NCI-H1694 treated with DMSO at 0.1 percent for 48 hours (cell line): ENCODE data around the gene CACNA1C.

Experiments used
- DNase-seq: peaks from one replicate; lab custom pipeline; 2025; lab: John Stamatoyannopoulos, UW

Gene CACNA1C

DNA sequence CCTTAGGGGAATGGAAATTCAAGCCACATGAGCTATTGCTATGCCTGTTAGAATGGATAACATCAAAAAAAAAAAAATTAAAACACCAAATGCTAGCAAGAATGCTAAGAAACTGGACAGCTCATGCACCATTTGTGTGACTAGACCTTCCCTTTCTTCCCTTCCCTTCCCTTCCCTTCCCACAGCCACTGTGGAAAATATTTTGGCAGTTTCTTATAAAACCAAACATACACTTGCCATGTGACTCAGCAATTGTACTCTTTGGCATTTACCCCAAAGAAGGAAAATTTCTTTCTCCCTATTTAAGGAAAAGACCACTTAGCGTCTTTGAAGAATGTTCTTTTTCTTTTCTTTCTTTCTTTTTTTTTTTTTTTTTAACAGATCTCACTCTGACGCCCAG is 692.9 kb downstream of the CACNA1C start:
- DNase-seq = no peak
